Kidney (tissue), 14 donors: ENCODE results near the gene UST. TPM values are rescaled to one million over a fixed set of nuclear protein-coding genes. Genes with fewer than 3 reads are reported as not detected.
A peak's percentile ranks its signal among the peaks of the same experiment; 100 is the strongest.
"Not testable (repeated sequence)": the region's sequence is repeated elsewhere in the genome, so short reads cannot be mapped to it uniquely, and the experiment has no call there.

Source experiments
- DNase-seq, 5 donors: peaks; one replicate each; pipeline ENCODE4 v3.0.0-alpha.2; 2013 to 2020
- FAIRE-seq: peaks from 2 replicates; lab custom pipeline; 2012; peaks lifted over from hg19 to GRCh38; lab: Jason Lieb, UNC
- H3K27ac ChIP-seq, 2 donors: one replicate each; pipeline ENCODE4 v1.7.0; 2013; ENCODE audit warnings: low read depth in 2 of 2, low read length in 2 of 2, inconsistent platforms in 1 of 2
- H3K27me3 ChIP-seq: one replicate; pipeline ENCODE4 v1.7.1; 2013; ENCODE audit warnings: low read length, inconsistent platforms; ENCODE audit not compliant: control insufficient read depth, insufficient read depth
- H3K36me3 ChIP-seq, 3 donors: one replicate each; pipeline versions ENCODE4 v1.7.0 to v1.7.1; 2013; ENCODE audit warnings: low read length in 3 of 3, control low read depth in 1 of 3, inconsistent platforms in 1 of 3; ENCODE audit not compliant: insufficient read depth in 3 of 3, control insufficient read depth in 2 of 3
- H3K4me1 ChIP-seq, 3 donors: one replicate each; pipeline versions ENCODE4 v1.7.0 to v1.7.1; 2013; ENCODE audit warnings: low read length in 3 of 3, inconsistent platforms in 1 of 3, low read depth in 1 of 3; ENCODE audit not compliant: control insufficient read depth in 2 of 3, insufficient read depth in 2 of 3
- H3K4me3 ChIP-seq, 3 donors: one replicate each; pipeline versions ENCODE4 v1.7.0 to v1.8.1; 2013; ENCODE audit warnings: low read length in 3 of 3, control low read depth in 1 of 3, inconsistent platforms in 1 of 3
- H3K9ac ChIP-seq, 3 donors: one replicate each; pipeline versions ENCODE4 v1.7.0 to v1.7.1; 2013; ENCODE audit warnings: low read length in 3 of 3, control low read depth in 1 of 3, inconsistent platforms in 1 of 3
- H3K9me3 ChIP-seq, 3 donors: one replicate each; pipeline versions ENCODE4 v1.7.0 to v1.7.1; 2013; ENCODE audit warnings: low read length in 3 of 3, control low read depth in 1 of 3, inconsistent platforms in 1 of 3; ENCODE audit not compliant: control insufficient read depth in 2 of 3, insufficient read depth in 1 of 3
- CTCF ChIP-seq: IDR thresholded peaks from 3 replicates; pipeline ENCODE4 v1.5.1; 2012; ENCODE audit warnings: mild to moderate bottlenecking, moderate library complexity, borderline replicate concordance; ENCODE audit not compliant: insufficient read depth; ENCODE audit errors: extremely low read depth
- intact Hi-C: fragments of 100-400 bp; cut with DNase I; formaldehyde crosslinking; loops from one replicate; pipeline ENCODE4 v1.11.1; 2022
- polyA plus RNA-seq: library from polyadenylated mRNA; stranded (reverse); fragments of 350-450 nt; fragmentation: Illumina TruSeq; extraction: RNeasy Lipid Tissue Mini Kit (QIAGEN cat#74804); gene quantifications from one replicate; pipeline ENCODE4 v1.2.3, GENCODE V29; 2014; ENCODE audit warnings: low read depth, low replicate concordance; ENCODE audit not compliant: insufficient read depth
- total RNA-seq: library from RNA; stranded (reverse); fragmentation: NEBNext Ultra II Directional; extraction: Animal tissue kit (Norgen Biotek cat#: 25700); gene quantifications from one replicate; pipeline ENCODE4 v1.2.1, GENCODE V29; 2021
- donor health status: control.
- donor health status: control.
- donor health status: control.
- donor health status: control.
- donor health status: control.
- donor health status: DM: yes; HTN: yes; CAD: no.
- donor health status: Normal renal cell carcinoma (clear cell type).

UST gene
- total and polyA plus RNA-seq, 2 donors from 2014 or later: 3.2 to 4.2 TPM

- Histone ChIP-seq H3K9me3 (no peaks in the 10 kb centered on the region), H3K4me3 (no peak overlapping the region), H3K36me3 (no peaks in the 10 kb centered on the region), H3K27me3 (no peaks in the 10 kb centered on the region), H3K4me1 (no peaks in the 10 kb centered on the region), H3K9ac (no peak overlapping the region), H3K27ac (no peak overlapping the region)
- intact Hi-C loops: no loop called here
- no peak for TF ChIP-seq CTCF
- FAIRE-seq (no peak), DNase-seq (no peak)
Measured at GRCh38 chr6:148845464-148845863, 98.6 kb downstream of the UST start.

- Histone ChIP-seq H3K27me3 (no peaks in the 10 kb centered on the region), H3K9ac (no peak overlapping the region), H3K4me3 (no peak overlapping the region), H3K36me3 (no peaks in the 10 kb centered on the region), H3K9me3 (no peaks in the 10 kb centered on the region), H3K4me1 (no peaks in the 10 kb centered on the region), H3K27ac (no peak overlapping the region)
- FAIRE-seq (no peak), DNase-seq (peak in 1 of 5 donors; percentile 19)
- intact Hi-C loops: no loop called here
- no peak for TF ChIP-seq CTCF
Measured at GRCh38 chr6:148846778-148847761, 100.2 kb downstream of the UST start.

- intact Hi-C loops: no loop called here
- Histone ChIP-seq H3K27ac (no peak overlapping the region), H3K9ac (no peak overlapping the region), H3K4me3 (no peak overlapping the region), H3K4me1 (no peaks in the 10 kb centered on the region), H3K27me3 (no peaks in the 10 kb centered on the region), H3K9me3 (no peaks in the 10 kb centered on the region), H3K36me3 (no peaks in the 10 kb centered on the region)
- TF ChIP-seq CTCF: no peak
- FAIRE-seq: no peak
- DNase-seq: no peak
Measured at GRCh38 chr6:148848915-148849314, 102.1 kb downstream of the UST start.

- H3K9me3 ChIP-seq, DNase-seq, H3K36me3 ChIP-seq, H3K27ac ChIP-seq, FAIRE-seq, H3K4me3 ChIP-seq, H3K4me1 ChIP-seq, H3K27me3 ChIP-seq, H3K9ac ChIP-seq, intact Hi-C loops: not testable (repeated sequence)
Measured at GRCh38 chr6:148849449-148849848, 102.6 kb downstream of the UST start.
